ENCODE data around the gene SLC19A1.

Gene SLC19A1

GRCh38 chr21:45545236-45545570 is 3.0 kb upstream of the SLC19A1 start:
- DNase-seq (ENCODE audit: low read depth in 2 of 2), result no peak

GRCh38 chr21:45544449-45545235 is 2.4 kb upstream of the SLC19A1 start:
- no peak for DNase-seq (ENCODE audit: low read depth in 2 of 2)

- DNase-seq (ENCODE audit: low read depth in 2 of 2), result no peak
Observed at GRCh38 chr21:45543710-45544448, 1.6 kb upstream of the SLC19A1 start.

GRCh38 chr21:45543371-45543709 is 1.1 kb upstream of the SLC19A1 start:
- DNase-seq (ENCODE audit: low read depth in 2 of 2), result no peak

GRCh38 chr21:45542667-45543370 is 579 bp upstream of the SLC19A1 start:
- DNase-seq (ENCODE audit: low read depth in 2 of 2), result no peak

GRCh38 chr21:45541221-45542039 is 810 bp downstream of the SLC19A1 start:
- peak; percentile 76 for DNase-seq (ENCODE audit: low read depth in 2 of 2)

GRCh38 chr21:45540601-45540970 is 1.7 kb downstream of the SLC19A1 start:
- no peak for DNase-seq (ENCODE audit: low read depth in 2 of 2)

GRCh38 chr21:45539796-45540600 is 2.2 kb downstream of the SLC19A1 start:
- DNase-seq (ENCODE audit: low read depth in 2 of 2), result no peak

GRCh38 chr21:45539046-45539795 is 3.0 kb downstream of the SLC19A1 start:
- no peak for DNase-seq (ENCODE audit: low read depth in 2 of 2)

GRCh38 chr21:45538381-45539045 is 3.7 kb downstream of the SLC19A1 start:
- no peak for DNase-seq (ENCODE audit: low read depth in 2 of 2)

GRCh38 chr21:45537746-45538291 is 4.4 kb downstream of the SLC19A1 start:
- DNase-seq (ENCODE audit: low read depth in 2 of 2), result no peak

GRCh38 chr21:45537111-45537745 is 5.0 kb downstream of the SLC19A1 start:
- DNase-seq (ENCODE audit: low read depth in 2 of 2), result no peak

GRCh38 chr21:45536301-45537081 is 5.7 kb downstream of the SLC19A1 start:
- DNase-seq (ENCODE audit: low read depth in 2 of 2), result no peak

- DNase-seq (ENCODE audit: low read depth in 2 of 2), result no peak
Observed at GRCh38 chr21:45535341-45536081, 6.7 kb downstream of the SLC19A1 start.

GRCh38 chr21:45534636-45535331 is 7.5 kb downstream of the SLC19A1 start:
- DNase-seq (ENCODE audit: low read depth in 2 of 2), result no peak

- no peak for DNase-seq (ENCODE audit: low read depth in 2 of 2)
Observed at GRCh38 chr21:45533846-45534635, 8.2 kb downstream of the SLC19A1 start.

Measured in stimulated activated CD8-positive, alpha-beta memory T cell treated with anti-CD3 and anti-CD28 coated beads, Interleukin-15, amount 100 ng/mL, for 48 hours (primary cell).